Hepatocyte (in vitro differentiated cells): ENCODE measurements around the gene ASTN2. TPM values are rescaled to one million over a fixed set of nuclear protein-coding genes. Genes with fewer than 3 reads are reported as not detected.

Experiments
- DNase-seq: peaks from one replicate; pipeline ENCODE4 v3.0.0-alpha.2; 2016; ENCODE audit warnings: low spot score
- H2AFZ ChIP-seq: fragments of 200-600 bp; sonication (generic); 2 replicates; pipeline ENCODE4 v1.6.0; 2016; ENCODE audit warnings: antibody characterized with exemption, mild to moderate bottlenecking
- H3K27ac ChIP-seq: fragments of 200-600 bp; sonication (generic); 2 replicates; pipeline ENCODE4 v1.5.1; 2016; ENCODE audit warnings: mild to moderate bottlenecking
- H3K27me3 ChIP-seq: fragments of 200-600 bp; sonication (generic); 2 replicates; pipeline ENCODE4 v1.6.1; 2016
- H3K36me3 ChIP-seq: fragments of 200-600 bp; sonication (generic); replicated peaks from 2 replicates; pipeline ENCODE4 v1.5.1; 2016; ENCODE audit warnings: low read depth; ENCODE audit not compliant: insufficient read depth
- H3K4me1 ChIP-seq: fragments of 200-600 bp; sonication (generic); 2 replicates; pipeline ENCODE4 v1.5.1; 2016; ENCODE audit warnings: mild to moderate bottlenecking, moderate library complexity; ENCODE audit not compliant: insufficient read depth
- H3K4me2 ChIP-seq: fragments of 200-600 bp; sonication (generic); 2 replicates; pipeline ENCODE4 v1.6.0; 2016
- H3K4me3 ChIP-seq: fragments of 200-600 bp; sonication (generic); 2 replicates; pipeline ENCODE4 v1.5.1; 2016; ENCODE audit warnings: mild to moderate bottlenecking
- H3K79me2 ChIP-seq: fragments of 200-600 bp; sonication (generic); 2 replicates; pipeline ENCODE4 v1.6.0; 2017; ENCODE audit warnings: mild to moderate bottlenecking
- H3K9me2 ChIP-seq: fragments of 200-600 bp; sonication (generic); replicated peaks from 2 replicates; pipeline ENCODE4 v1.6.0; 2017; ENCODE audit warnings: mild to moderate bottlenecking; ENCODE audit not compliant: insufficient read depth
- H3K9me3 ChIP-seq: fragments of 200-600 bp; sonication (generic); 2 replicates; pipeline ENCODE4 v1.5.1; 2016; ENCODE audit warnings: low read depth, mild to moderate bottlenecking
- H4K20me1 ChIP-seq: fragments of 200-600 bp; sonication (generic); 2 replicates; pipeline ENCODE4 v1.6.0; 2016; ENCODE audit warnings: mild to moderate bottlenecking; ENCODE audit not compliant: insufficient read depth, poor library complexity, severe bottlenecking
- EZH2 ChIP-seq: fragments of 200-600 bp; sonication (generic); IDR thresholded peaks from 2 replicates; pipeline ENCODE4 v1.6.1; 2016; ENCODE audit warnings: antibody characterized with exemption, mild to moderate bottlenecking, borderline replicate concordance
- EZH2phosphoT487 ChIP-seq: fragments of 200-600 bp; sonication (generic); IDR thresholded peaks from one replicate; pipeline ENCODE4 v1.6.1; 2018; ENCODE audit warnings: antibody characterized with exemption, mild to moderate bottlenecking, low read depth, moderate library complexity; ENCODE audit not compliant: unreplicated experiment, severe bottlenecking
- WGBS: methylation state at CpG from one replicate; pipeline ENCODE4 v1.1.6; 2016; ENCODE audit warnings: low lambda C conversion rate; ENCODE audit errors: missing lambda C conversion rate; 5-methylcytosine and 5-hydroxymethylcytosine counted together
- polyA plus RNA-seq: library from polyadenylated mRNA; unstranded; fragments of >200 nt; fragmentation: Nextera tagmentation; extraction: Ambion mirVana; gene quantifications from 2 replicates; pipeline ENCODE4 v1.2.1, GENCODE V29; 2016
- total RNA-seq: library from RNA; depleted of rRNA; stranded (reverse); fragments of >200 nt; gene quantifications from 2 replicates; pipeline ENCODE4 v1.2.3, GENCODE V29; 2014
- TF ChIP-seq, protein P1 (sequence below): fragments of 200-600 bp; sonication (generic); IDR thresholded peaks from 2 replicates; pipeline ENCODE4 v1.5.1; 2016; ENCODE audit warnings: antibody characterized with exemption, mild to moderate bottlenecking; ENCODE audit not compliant: poor library complexity

Gene ASTN2
- total and polyA plus RNA-seq, 2 experiments from 2014 or later = 6.4 to 8.4 TPM

DNA sequence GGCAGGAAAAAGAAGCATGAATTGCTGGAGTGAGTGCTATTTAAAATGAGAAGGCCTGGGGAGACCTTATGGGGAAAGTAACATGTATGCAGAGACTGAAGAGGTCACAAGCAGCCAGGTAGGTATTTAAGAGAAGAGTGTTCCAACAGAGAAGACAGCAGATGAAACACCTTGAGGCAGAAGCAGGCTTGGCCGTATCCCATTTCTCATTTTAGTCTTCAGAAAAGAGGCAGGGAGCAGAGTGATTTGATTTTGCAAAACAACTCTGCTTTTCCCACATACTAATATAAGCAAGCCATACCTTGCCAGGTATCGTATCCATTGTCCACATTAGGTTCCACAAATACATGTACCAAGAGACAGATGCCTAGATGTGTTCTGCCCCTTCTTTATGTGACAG is 244.3 kb downstream of the ASTN2 start:
- no peak for TF ChIP-seq EZH2phosphoT487
- TF ChIP-seq EZH2 = no peak
- TF ChIP-seq, protein P1, sequence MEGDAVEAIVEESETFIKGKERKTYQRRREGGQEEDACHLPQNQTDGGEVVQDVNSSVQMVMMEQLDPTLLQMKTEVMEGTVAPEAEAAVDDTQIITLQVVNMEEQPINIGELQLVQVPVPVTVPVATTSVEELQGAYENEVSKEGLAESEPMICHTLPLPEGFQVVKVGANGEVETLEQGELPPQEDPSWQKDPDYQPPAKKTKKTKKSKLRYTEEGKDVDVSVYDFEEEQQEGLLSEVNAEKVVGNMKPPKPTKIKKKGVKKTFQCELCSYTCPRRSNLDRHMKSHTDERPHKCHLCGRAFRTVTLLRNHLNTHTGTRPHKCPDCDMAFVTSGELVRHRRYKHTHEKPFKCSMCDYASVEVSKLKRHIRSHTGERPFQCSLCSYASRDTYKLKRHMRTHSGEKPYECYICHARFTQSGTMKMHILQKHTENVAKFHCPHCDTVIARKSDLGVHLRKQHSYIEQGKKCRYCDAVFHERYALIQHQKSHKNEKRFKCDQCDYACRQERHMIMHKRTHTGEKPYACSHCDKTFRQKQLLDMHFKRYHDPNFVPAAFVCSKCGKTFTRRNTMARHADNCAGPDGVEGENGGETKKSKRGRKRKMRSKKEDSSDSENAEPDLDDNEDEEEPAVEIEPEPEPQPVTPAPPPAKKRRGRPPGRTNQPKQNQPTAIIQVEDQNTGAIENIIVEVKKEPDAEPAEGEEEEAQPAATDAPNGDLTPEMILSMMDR = no peak
- Histone ChIP-seq H3K79me2 (no peaks in the 10 kb centered on the region), H3K27ac (no peak overlapping the region), H3K4me3 (no peak overlapping the region), H4K20me1 (no peaks in the 10 kb centered on the region), H3K4me2 (no peak overlapping the region), H3K9me3 (no peaks in the 10 kb centered on the region), H3K4me1 (no peaks in the 10 kb centered on the region), H3K36me3 (no peaks in the 10 kb centered on the region), H3K27me3 (no peaks in the 10 kb centered on the region), H2AFZ (no peak overlapping the region), H3K9me2 (no peaks in the 10 kb centered on the region)
- 98% methylated on average over 2 of the region's 2 CpGs for WGBS
- no peak for DNase-seq

DNA sequence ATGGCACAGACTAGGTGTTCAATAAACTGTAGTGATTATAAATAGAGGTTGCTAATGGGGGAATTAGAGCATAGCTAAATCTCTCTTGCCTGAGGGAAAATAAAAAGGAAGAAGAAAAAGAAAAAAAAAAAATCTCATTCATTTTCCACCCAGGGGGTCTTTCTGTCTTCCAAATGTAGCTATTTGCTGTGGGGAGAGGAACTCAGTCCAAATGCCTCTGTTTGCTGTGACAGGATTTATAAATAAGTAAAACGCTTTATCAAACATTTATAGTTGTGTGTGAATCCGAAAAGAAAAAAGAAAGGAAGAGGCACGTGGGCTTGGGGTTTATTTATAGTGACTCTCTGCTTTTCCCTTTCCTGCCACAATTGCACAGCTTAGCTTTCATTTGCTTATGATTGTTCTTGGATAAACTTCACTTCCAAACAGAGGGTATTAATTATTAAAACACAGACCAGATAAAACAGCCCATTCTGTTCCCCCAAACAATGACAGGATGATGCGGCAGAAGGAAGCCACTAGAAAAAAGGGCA is 245.7 kb downstream of the ASTN2 start:
- no peak overlapping the region for H3K4me3 ChIP-seq
- TF ChIP-seq, protein P1 = no peak
- TF ChIP-seq EZH2 (no peak), EZH2phosphoT487 (no peak)
- no peak for DNase-seq
- H3K9me2 ChIP-seq = no peaks in the 10 kb centered on the region
- no peak overlapping the region for H2AFZ ChIP-seq
- H3K36me3 ChIP-seq = no peaks in the 10 kb centered on the region
- H3K79me2 ChIP-seq = no peaks in the 10 kb centered on the region
- no peak overlapping the region for H3K27ac ChIP-seq
- 49% methylated on average over 4 of the region's 4 CpGs for WGBS
- H3K4me2 ChIP-seq = no peak overlapping the region
- H3K4me1 ChIP-seq = no peaks in the 10 kb centered on the region
- H3K9me3 ChIP-seq = no peaks in the 10 kb centered on the region
- no peaks in the 10 kb centered on the region for H4K20me1 ChIP-seq
- no peaks in the 10 kb centered on the region for H3K27me3 ChIP-seq

DNA sequence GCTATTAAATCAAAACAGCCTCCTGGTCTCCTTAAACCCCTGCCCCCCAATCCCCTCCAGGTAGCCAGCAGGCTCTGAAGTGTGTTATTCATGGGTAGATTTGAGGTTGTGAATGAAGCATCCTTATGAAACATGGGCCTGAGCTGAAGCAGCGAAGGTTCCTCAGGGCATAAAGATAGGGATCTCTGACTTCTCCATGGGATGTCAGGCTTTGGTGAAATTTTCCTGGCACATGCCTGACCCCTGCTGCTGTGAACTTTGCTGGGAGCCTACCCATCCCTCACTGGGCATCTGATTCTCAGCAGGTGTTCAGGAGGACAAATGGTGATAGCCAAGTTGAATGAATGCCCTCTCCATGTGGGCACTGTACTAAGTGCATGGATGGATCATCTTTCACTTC is 250.3 kb downstream of the ASTN2 start:
- Histone ChIP-seq H3K9me2 (no peaks in the 10 kb centered on the region), H3K4me1 (no peaks in the 10 kb centered on the region), H4K20me1 (no peaks in the 10 kb centered on the region), H3K27me3 (no peaks in the 10 kb centered on the region), H3K4me3 (no peak overlapping the region), H3K27ac (no peak overlapping the region), H3K79me2 (no peaks in the 10 kb centered on the region), H3K9me3 (no peaks in the 10 kb centered on the region), H3K4me2 (no peak overlapping the region), H3K36me3 (no peaks in the 10 kb centered on the region), H2AFZ (no peak overlapping the region)
- TF ChIP-seq EZH2 = no peak
- TF ChIP-seq, protein P1 = no peak
- TF ChIP-seq EZH2phosphoT487 = no peak
- no peak for DNase-seq
- WGBS = 69% methylated on average over 1 of the region's 1 CpG

DNA sequence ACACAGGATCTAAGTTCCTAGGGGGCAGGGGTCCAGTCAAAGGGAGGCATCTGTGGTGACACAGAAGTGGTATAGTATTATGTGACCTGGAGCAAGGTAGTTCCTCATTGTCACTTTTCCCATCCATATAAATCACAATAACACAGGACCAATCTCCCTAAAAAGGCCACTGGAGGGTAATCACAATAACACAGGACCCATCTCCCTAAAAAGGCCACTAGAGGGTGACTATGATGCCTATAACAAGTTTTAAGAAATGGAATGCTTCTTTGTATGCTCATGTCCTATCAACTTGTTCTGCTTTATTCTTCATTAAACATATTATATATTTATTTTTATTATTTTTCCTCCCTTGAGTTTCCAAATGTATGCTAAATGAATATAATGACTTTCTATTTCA is 254.6 kb downstream of the ASTN2 start:
- Histone ChIP-seq H3K36me3 (no peaks in the 10 kb centered on the region), H3K4me1 (no peaks in the 10 kb centered on the region), H3K79me2 (no peaks in the 10 kb centered on the region), H3K27me3 (no peaks in the 10 kb centered on the region), H3K9me3 (no peaks in the 10 kb centered on the region), H4K20me1 (no peaks in the 10 kb centered on the region), H3K9me2 (no peaks in the 10 kb centered on the region), H3K4me2 (no peak overlapping the region), H3K27ac (no peak overlapping the region), H2AFZ (no peak overlapping the region), H3K4me3 (no peak overlapping the region)
- DNase-seq = no peak
- TF ChIP-seq EZH2phosphoT487 (no peak), EZH2 (no peak)
- TF ChIP-seq, protein P1 = peak; percentile 6
